HEK293 (cell line): ENCODE results near the gene TTC13.
"Not testable (repeated sequence)": the region's sequence is repeated elsewhere in the genome, so short reads cannot be mapped to it uniquely, and the experiment has no call there.

Experiments used
- CTCF ChIA-PET: fragments of 350-600 bp; formaldehyde crosslinking; extraction: SDS; loops from one replicate; lab custom pipeline; 2021; ENCODE audit warnings: antibody characterized with exemption; lab: Yijun Ruan, JAX
- POLR2A ChIA-PET: fragments of 300-600 bp; formaldehyde crosslinking; extraction: SDS; loops from one replicate; lab custom pipeline; 2020; ENCODE audit warnings: antibody characterized with exemption, inconsistent platforms; lab: Yijun Ruan, JAX
- H3K27ac ChIP-seq: fragments of 200-500 bp; sonication (Bioruptor generic); 2 replicates; pipeline ENCODE4 v1.5.1; 2014; ENCODE audit warnings: low read depth, low read length, control low read depth, inconsistent platforms; ENCODE audit errors: extremely low read depth
- H3K36me3 ChIP-seq, 2 experiments: fragments of 200-500 bp in 1 of 2; sonication (Bioruptor generic) in 1 of 2; 1 replicate in 1 of 2; 2 replicates in 1 of 2; pipeline ENCODE4 v1.5.1; 2014 to 2017; ENCODE audit warnings: inconsistent platforms in 2 of 2, low read length in 2 of 2; ENCODE audit not compliant: control insufficient read depth in 2 of 2, insufficient read depth in 1 of 2
- H3K4me1 ChIP-seq: fragments of 200-500 bp; sonication (Bioruptor generic); 2 replicates; pipeline ENCODE4 v1.5.1; 2014; ENCODE audit warnings: mild to moderate bottlenecking, low read length, inconsistent platforms; ENCODE audit not compliant: control insufficient read depth, insufficient read depth
- H3K4me3 ChIP-seq: 2 replicates; pipeline ENCODE4 v1.5.1; 2011; ENCODE audit warnings: low read depth, mild to moderate bottlenecking, control low read depth, low read length, moderate library complexity
- H3K9me3 ChIP-seq: fragments of 200-500 bp; sonication (Bioruptor generic); 2 replicates; pipeline ENCODE4 v1.5.1; 2014; ENCODE audit warnings: low read depth, low read length, inconsistent platforms; ENCODE audit not compliant: control insufficient read depth, insufficient read depth
- HOXD13 ChIP-seq: sonication (generic); formaldehyde crosslinking; IDR thresholded peaks from 2 replicates; pipeline ENCODE4 v1.8.0; 2022; ENCODE audit warnings: missing genetic modification reagents, borderline replicate concordance
- MEIS1 ChIP-seq: sonication (generic); formaldehyde crosslinking; IDR thresholded peaks from 2 replicates; pipeline ENCODE4 v1.8.1; 2022; ENCODE audit warnings: missing genetic modification reagents, mild to moderate bottlenecking, borderline replicate concordance
- MZF1 ChIP-seq: fragments of 450-650 bp; formaldehyde crosslinking; IDR thresholded peaks from 2 replicates; pipeline ENCODE4 v1.5.1; 2017; ENCODE audit warnings: missing biosample characterization, missing genetic modification characterization, borderline replicate concordance
- OSR2 ChIP-seq: fragments of 450-650 bp; formaldehyde crosslinking; IDR thresholded peaks from 2 replicates; pipeline ENCODE4 v1.5.1; 2016; ENCODE audit warnings: missing biosample characterization, missing genetic modification characterization
- SALL2 ChIP-seq: fragments of 450-650 bp; formaldehyde crosslinking; IDR thresholded peaks from 2 replicates; pipeline ENCODE4 v1.5.0; 2017; ENCODE audit warnings: missing biosample characterization, mild to moderate bottlenecking, missing genetic modification characterization, borderline replicate concordance
- SCRT2 ChIP-seq: fragments of 450-650 bp; formaldehyde crosslinking; IDR thresholded peaks from 2 replicates; pipeline ENCODE4 v1.5.1; 2016; ENCODE audit warnings: missing biosample characterization, missing genetic modification characterization
- YY2 ChIP-seq: fragments of 450-650 bp; formaldehyde crosslinking; IDR thresholded peaks from 2 replicates; pipeline ENCODE4 v1.5.1; 2016; ENCODE audit warnings: missing biosample characterization, missing genetic modification characterization
- ZBTB1 ChIP-seq: fragments of 450-650 bp; formaldehyde crosslinking; IDR thresholded peaks from 2 replicates; pipeline ENCODE4 v1.5.1; 2016; ENCODE audit warnings: missing biosample characterization, missing genetic modification characterization
- ZFP3 ChIP-seq: fragments of 450-650 bp; formaldehyde crosslinking; IDR thresholded peaks from 2 replicates; pipeline ENCODE4 v1.5.1; 2016; ENCODE audit warnings: low read depth, missing biosample characterization, missing genetic modification characterization
- ZNF133 ChIP-seq: fragments of 450-650 bp; formaldehyde crosslinking; IDR thresholded peaks from 2 replicates; pipeline ENCODE4 v1.5.1; 2016; ENCODE audit warnings: missing biosample characterization, missing genetic modification characterization
- ZNF2 ChIP-seq: fragments of 450-650 bp; formaldehyde crosslinking; IDR thresholded peaks from 2 replicates; pipeline ENCODE4 v1.5.1; 2016; ENCODE audit warnings: missing biosample characterization, missing genetic modification characterization
- ZNF211 ChIP-seq: fragments of 450-650 bp; formaldehyde crosslinking; IDR thresholded peaks from 2 replicates; pipeline ENCODE4 v1.5.1; 2016; ENCODE audit warnings: low read depth, missing biosample characterization, missing genetic modification characterization
- ZNF362 ChIP-seq: fragments of 450-650 bp; formaldehyde crosslinking; IDR thresholded peaks from 2 replicates; pipeline ENCODE4 v1.5.1; 2016; ENCODE audit warnings: missing biosample characterization, missing genetic modification characterization
- ZNF398 ChIP-seq: fragments of 450-650 bp; formaldehyde crosslinking; IDR thresholded peaks from 2 replicates; pipeline ENCODE4 v1.5.1; 2017; ENCODE audit warnings: missing biosample characterization, missing genetic modification characterization
- ZNF530 ChIP-seq: fragments of 450-650 bp; formaldehyde crosslinking; IDR thresholded peaks from 2 replicates; pipeline ENCODE4 v1.5.1; 2016; ENCODE audit warnings: low read depth, missing biosample characterization, missing genetic modification characterization
- ZNF580 ChIP-seq: fragments of 450-650 bp; formaldehyde crosslinking; IDR thresholded peaks from 2 replicates; pipeline ENCODE4 v1.5.1; 2016; ENCODE audit warnings: missing biosample characterization, missing genetic modification characterization
- ZNF660 ChIP-seq: fragments of 450-650 bp; IDR thresholded peaks from 2 replicates; pipeline ENCODE4 v1.5.1; 2018; ENCODE audit warnings: missing biosample characterization, mild to moderate bottlenecking, missing genetic modification characterization
- ZNF677 ChIP-seq: fragments of 450-650 bp; IDR thresholded peaks from 2 replicates; pipeline ENCODE4 v1.5.0; 2018; ENCODE audit warnings: missing biosample characterization, mild to moderate bottlenecking, missing genetic modification characterization, moderate library complexity

Gene TTC13

GRCh38 chr1:231023150-231023549 is 44.5 kb upstream of the TTC13 start:
- no peaks in the 10 kb centered on the region for H3K9me3 ChIP-seq
- H3K27ac ChIP-seq = no peak overlapping the region
- no peak overlapping the region for H3K4me3 ChIP-seq
- ChIA-PET POLR2A (no interaction called here), CTCF (no interaction called here)
- peaks cover 5 to 44% of the 10 kb centered on the region in 2 experiments; a peak in 2 of 3 replicates for H3K36me3 ChIP-seq
- no peaks in the 10 kb centered on the region for H3K4me1 ChIP-seq
- TF ChIP-seq ZNF660 (no peak), ZNF362 (no peak), ZNF211 (tag by site-specific recombination) (no peak), OSR2 (tag by site-specific recombination) (no peak), ZNF580 (tag by site-specific recombination) (no peak), ZNF398 (no peak), MZF1 (tag by site-specific recombination) (no peak), MEIS1 (no peak), ZNF133 (tag by site-specific recombination) (no peak), YY2 (tag by site-specific recombination) (no peak)

GRCh38 chr1:231022543-231022942 is 43.9 kb upstream of the TTC13 start:
- POLR2A ChIA-PET, H3K9me3 ChIP-seq, CTCF ChIA-PET, H3K4me3 ChIP-seq, H3K4me1 ChIP-seq, H3K27ac ChIP-seq: not testable (repeated sequence)
- peaks cover 5 to 44% of the 10 kb centered on the region in 2 experiments; a peak in 2 of 3 replicates for H3K36me3 ChIP-seq

- ChIA-PET CTCF (interaction anchor here (0.6 kb wide), 1 partner anchor 24 kb away, joined by 3 read pairs; no protein-coding TSS in a partner anchor), POLR2A (no interaction called here)
- H3K9me3 ChIP-seq = no peaks in the 10 kb centered on the region
- TF ChIP-seq ZNF530 (tag by site-specific recombination) = no peak
- no peak for TF ChIP-seq ZFP3 (tag by site-specific recombination)
- TF ChIP-seq SALL2 (tag by site-specific recombination) = no peak
- no peak for TF ChIP-seq ZNF677 (tag by site-specific recombination)
- TF ChIP-seq ZNF2 (tag by site-specific recombination) = no peak
- no peak for TF ChIP-seq ZBTB1 (tag by site-specific recombination)
- no peak for TF ChIP-seq HOXD13 (CRISPR knock-in tag)
- no peak for TF ChIP-seq ZNF362
- no peak for TF ChIP-seq SCRT2
- no peak overlapping the region for H3K27ac ChIP-seq
- no peaks in the 10 kb centered on the region for H3K4me1 ChIP-seq
- H3K36me3 ChIP-seq = peaks cover 5 to 47% of the 10 kb centered on the region in 2 experiments; a peak in 2 of 3 replicates
- no peak overlapping the region for H3K4me3 ChIP-seq
Measured at GRCh38 chr1:231021540-231022031, 42.9 kb upstream of the TTC13 start.
